H1 (cell line): ENCODE measurements around the gene NPR1. TPM values are rescaled to one million over a fixed set of nuclear protein-coding genes. Genes with fewer than 3 reads are reported as not detected.

ENCODE experiments used
- CTCF ChIA-PET: fragments of 300-600 bp; sonication (Branson Sonifier 250); formaldehyde crosslinking; loops from one replicate; lab custom pipeline; 2021; ENCODE audit not compliant: partially characterized antibody; lab: Charles Lee
- POLR2A ChIA-PET: fragments of 300-600 bp; sonication (Branson Sonifier 250); formaldehyde crosslinking; loops from one replicate; lab custom pipeline; 2021; ENCODE audit warnings: inconsistent platforms; ENCODE audit not compliant: partially characterized antibody; lab: Charles Lee
- DNase-seq, 2 experiments: peaks; one replicate each; pipeline versions ENCODE4 v3.0.0 to v3.0.0-alpha.2; 2010 to 2022; ENCODE audit warnings: low spot score in 2 of 2, low read depth in 1 of 2, mixed read lengths in 1 of 2
- FAIRE-seq: peaks from 2 replicates; lab custom pipeline; 2011; peaks lifted over from hg19 to GRCh38; lab: Jason Lieb, UNC
- H2AFZ ChIP-seq: 2 replicates; pipeline ENCODE4 v1.8.1; 2012; ENCODE audit warnings: low read length, inconsistent platforms
- H2AK5ac ChIP-seq: 2 replicates; pipeline ENCODE4 v1.6.1; 2013; ENCODE audit warnings: low read depth, low read length
- H2BK120ac ChIP-seq: replicated peaks from 2 replicates; pipeline ENCODE3; 2013; ENCODE audit warnings: low read depth, low read length, inconsistent platforms
- H2BK12ac ChIP-seq: 2 replicates; pipeline ENCODE4 v1.6.1; 2013; ENCODE audit warnings: low read depth, low read length
- H2BK15ac ChIP-seq: 2 replicates; pipeline ENCODE4 v1.6.1; 2013; ENCODE audit warnings: low read length
- H2BK20ac ChIP-seq: 2 replicates; pipeline ENCODE4 v1.6.1; 2013; ENCODE audit warnings: low read length
- H2BK5ac ChIP-seq: 2 replicates; pipeline ENCODE4 v1.6.1; 2013; ENCODE audit warnings: low read depth, low read length
- H3K14ac ChIP-seq: 2 replicates; pipeline ENCODE4 v1.6.1; 2013; ENCODE audit warnings: inconsistent platforms; ENCODE audit not compliant: insufficient read length
- H3K18ac ChIP-seq: 2 replicates; pipeline ENCODE4 v1.6.1; 2013; ENCODE audit warnings: low read length; ENCODE audit errors: extremely low read depth
- H3K23ac ChIP-seq: 2 replicates; pipeline ENCODE4 v1.6.1; 2013; ENCODE audit warnings: inconsistent platforms; ENCODE audit not compliant: insufficient read length
- H3K23me2 ChIP-seq: 2 replicates; pipeline ENCODE4 v1.6.1; 2013; ENCODE audit warnings: low read depth, low read length
- H3K27ac ChIP-seq: 2 replicates; pipeline ENCODE4 v1.6.1; 2011; ENCODE audit warnings: low read depth, low read length, inconsistent platforms
- H3K27me3 ChIP-seq, 4 experiments: replicated peaks in 1 of 4; 1 replicate in 1 of 4; 2 replicates in 3 of 4; pipeline versions ENCODE4 v1.6.1 to v1.8.1; 2011 to 2013; ENCODE audit warnings: low read length in 3 of 4, mild to moderate bottlenecking in 3 of 4, inconsistent platforms in 2 of 4, mixed read lengths in 2 of 4, moderate library complexity in 1 of 4; ENCODE audit not compliant: control insufficient read depth in 3 of 4, insufficient read depth in 3 of 4; ENCODE audit errors: extremely low read depth in 1 of 4
- H3K36me3 ChIP-seq, 4 experiments: 2 replicates each; pipeline versions ENCODE4 v1.6.1 to v1.8.1; 2011 to 2013; ENCODE audit warnings: mild to moderate bottlenecking in 4 of 4, low read length in 3 of 4, moderate library complexity in 2 of 4, control low read depth in 1 of 4, inconsistent platforms in 1 of 4; ENCODE audit not compliant: insufficient read depth in 4 of 4, control insufficient read depth in 2 of 4
- H3K4ac ChIP-seq: replicated peaks from 2 replicates; pipeline ENCODE3; 2013; ENCODE audit warnings: low read length, low read depth, mixed read lengths, inconsistent platforms; ENCODE audit not compliant: insufficient read length
- H3K4me1 ChIP-seq, 4 experiments: replicated peaks in 1 of 4; 1 replicate in 1 of 4; 2 replicates in 3 of 4; pipeline versions ENCODE4 v1.6.1 to v1.8.1; 2011 to 2013; ENCODE audit warnings: low read length in 3 of 4, inconsistent platforms in 2 of 4, mixed read lengths in 1 of 4; ENCODE audit not compliant: insufficient read depth in 4 of 4, control insufficient read depth in 3 of 4
- H3K4me2 ChIP-seq, 2 experiments: 2 replicates each; pipeline versions ENCODE4 v1.6.1 to v1.8.1; 2011 to 2013; ENCODE audit warnings: low read depth in 2 of 2, low read length in 2 of 2, control low read depth in 1 of 2, inconsistent platforms in 1 of 2, mild to moderate bottlenecking in 1 of 2; ENCODE audit not compliant: insufficient read depth in 1 of 2
- H3K4me3 ChIP-seq, 4 experiments: fragments of 200-600, 300-600 bp in 1 of 4; sonication (generic), shearing (Covaris generic), sonication (Bioruptor Twin) in 1 of 4; 2 replicates each; pipeline versions ENCODE4 v1.5.1 to v1.8.1; 2011 to 2016; ENCODE audit warnings: low read length in 4 of 4, low read depth in 3 of 4, control low read depth in 2 of 4, inconsistent platforms in 2 of 4, mild to moderate bottlenecking in 2 of 4, mixed read lengths in 1 of 4, moderate library complexity in 1 of 4; ENCODE audit not compliant: insufficient read depth in 2 of 4; ENCODE audit errors: extremely low read depth in 1 of 4
- H3K56ac ChIP-seq: replicated peaks from 2 replicates; pipeline ENCODE3; 2013; ENCODE audit warnings: low read depth, mild to moderate bottlenecking, mixed read lengths, low read length, inconsistent platforms; ENCODE audit not compliant: insufficient read length
- H3K79me1 ChIP-seq: 2 replicates; pipeline ENCODE4 v1.6.1; 2013; ENCODE audit warnings: low read depth, low read length, control low read depth
- H3K79me2 ChIP-seq, 2 experiments: 2 replicates each; pipeline versions ENCODE4 v1.6.1 to v1.8.1; 2012 to 2013; ENCODE audit warnings: low read length in 2 of 2, mild to moderate bottlenecking in 2 of 2, inconsistent platforms in 1 of 2; ENCODE audit not compliant: insufficient read depth in 2 of 2, control insufficient read depth in 1 of 2
- H3K9ac ChIP-seq, 4 experiments: replicated peaks in 1 of 4; 1 replicate in 1 of 4; 2 replicates in 3 of 4; pipeline versions ENCODE4 v1.6.1 to v1.8.1; 2011 to 2013; ENCODE audit warnings: low read depth in 3 of 4, low read length in 3 of 4, control low read depth in 2 of 4, mild to moderate bottlenecking in 2 of 4, moderate library complexity in 2 of 4, inconsistent platforms in 1 of 4; ENCODE audit errors: extremely low read depth in 1 of 4
- H3K9me3 ChIP-seq, 2 experiments: 2 replicates each; pipeline versions ENCODE4 v1.6.1 to v1.8.1; 2012 to 2013; ENCODE audit warnings: mild to moderate bottlenecking in 2 of 2, moderate library complexity in 2 of 2, control low read depth in 1 of 2, inconsistent platforms in 1 of 2, low read depth in 1 of 2, low read length in 1 of 2, mixed read lengths in 1 of 2; ENCODE audit not compliant: insufficient read depth in 2 of 2
- H4K20me1 ChIP-seq, 2 experiments: replicated peaks in 1 of 2; 2 replicates each; pipeline versions ENCODE3 to v1.8.1; 2011 to 2013; ENCODE audit warnings: inconsistent platforms in 2 of 2, low read length in 2 of 2, mild to moderate bottlenecking in 1 of 2; ENCODE audit not compliant: insufficient read depth in 2 of 2, control insufficient read depth in 1 of 2
- H4K5ac ChIP-seq: 2 replicates; pipeline ENCODE4 v1.6.1; 2013; ENCODE audit warnings: low read length, low read depth, mixed read lengths, inconsistent platforms; ENCODE audit not compliant: insufficient read length
- H4K8ac ChIP-seq: 2 replicates; pipeline ENCODE4 v1.8.0; 2013; ENCODE audit warnings: mild to moderate bottlenecking, moderate library complexity, low read length, inconsistent platforms; ENCODE audit not compliant: insufficient read depth; ENCODE audit errors: extremely low read depth
- H4K91ac ChIP-seq: replicated peaks from 2 replicates; pipeline ENCODE3; 2013; ENCODE audit warnings: low read length, mixed read lengths, inconsistent platforms; ENCODE audit not compliant: insufficient read length
- ATF2 ChIP-seq: IDR thresholded peaks from 2 replicates; pipeline ENCODE4 v1.6.1; 2012; ENCODE audit warnings: low read length, inconsistent platforms
- JUND ChIP-seq: IDR thresholded peaks from 2 replicates; pipeline ENCODE4 v1.6.1; 2011; ENCODE audit warnings: mild to moderate bottlenecking, improper control_type of control experiment, low read length
- NRF1 ChIP-seq: IDR thresholded peaks from 2 replicates; pipeline ENCODE4 v1.6.1; 2011; ENCODE audit warnings: mild to moderate bottlenecking, low read depth, low read length, improper control_type of control experiment
- SIRT6 ChIP-seq: IDR thresholded peaks from one replicate; pipeline ENCODE4 v1.7.1; 2012; ENCODE audit warnings: low read length, inconsistent platforms
- SRF ChIP-seq: IDR thresholded peaks from 2 replicates; pipeline ENCODE4 v1.6.1; 2011; ENCODE audit warnings: mild to moderate bottlenecking, low read depth, low read length, moderate library complexity
- WGBS, 2 experiments: shearing (Covaris generic) in 1 of 2; methylation state at CpG; one replicate each; pipeline versions ENCODE4 v1.1.6 to v1.1.7; 2013 to 2015; ENCODE audit warnings: low lambda C conversion rate in 2 of 2, mixed read lengths in 2 of 2, inconsistent platforms in 1 of 2, low coverage in 1 of 2, missing lambda C conversion rate in 1 of 2; ENCODE audit not compliant: insufficient replicate concordance in 2 of 2, insufficient coverage in 1 of 2, insufficient read length in 1 of 2; ENCODE audit errors: extremely low coverage in 1 of 2, missing lambda C conversion rate in 1 of 2; 5-methylcytosine and 5-hydroxymethylcytosine counted together
- polyA plus RNA-seq, 7 experiments: library from polyadenylated mRNA; depleted of rRNA in 3 of 7; stranded (reverse) in 5 of 7; unstranded in 2 of 7; fragments of >200 nt in 5 of 7; fragments of 200-250 nt in 2 of 7; gene quantifications; 1 replicate in 5 of 7; 2 replicates in 1 of 7; 4 replicates in 1 of 7; pipeline versions ENCODE4 v1.2.1 to v1.2.3, GENCODE V29; 2011 to 2013; ENCODE audit warnings: missing spikeins in 2 of 7, mixed read lengths in 2 of 7
- total RNA-seq: library from RNA; stranded (reverse); fragmentation: NEBNext Ultra II Directional; extraction: Animal tissue kit (Norgen Biotek cat#: 25700); gene quantifications from 2 replicates; pipeline ENCODE4 v1.2.1, GENCODE V29; 2021

Gene NPR1
- total and polyA plus RNA-seq, 2 of the 8 experiments (the other 6 are each of a cell fraction or from before 2014, with no cell fraction given): 11.7 to 13.2 TPM

- CTCF ChIA-PET: interaction anchor here (0.6 to 10.2 kb wide), 5 partner anchors 15 to 121 kb away, joined by 3 to 115 read pairs (median 63); partner anchors contain the start of genes S100A14 and S100A6
Measured at GRCh38 chr1:153631047-153632022, 47.2 kb upstream of the NPR1 start.

More at GRCh38 chr1:153631047-153632022, 47.2 kb upstream of the NPR1 start:
- Histone ChIP-seq H3K18ac (no peak overlapping the region), H3K79me2 (peaks cover 0 to 20% of the 10 kb centered on the region in 2 experiments; a peak in 3 of 4 replicates), H4K8ac (no peak overlapping the region), H4K91ac (no peak overlapping the region), H3K23ac (no peak overlapping the region), H2BK12ac (no peak overlapping the region), H2AFZ (no peak overlapping the region), H2AK5ac (no peak overlapping the region), H3K9me3 (no peaks in the 10 kb centered on the region), H3K4me1 (peaks cover 0 to 15% (median 10%) of the 10 kb centered on the region in 4 experiments; a peak in 6 of 7 replicates), H2BK120ac (no peak overlapping the region), H3K56ac (no peak overlapping the region), H3K27me3 (no peaks in the 10 kb centered on the region), H3K36me3 (peaks cover 1 to 6% (median 4%) of the 10 kb centered on the region in 4 experiments; a peak in 7 of 8 replicates), H2BK20ac (no peak overlapping the region), H3K27ac (no peak overlapping the region), H3K14ac (no peak overlapping the region), H3K4ac (no peak overlapping the region), H4K5ac (no peak overlapping the region), H2BK5ac (no peak overlapping the region), H4K20me1 (no peaks in the 10 kb centered on the region), H3K9ac (no peak overlapping the region), H3K4me3 (no peak overlapping the region), H3K23me2 (peaks cover 7% of the 10 kb centered on the region), H3K4me2 (no peak overlapping the region), H3K79me1 (no peaks in the 10 kb centered on the region), H2BK15ac (0 out of 2 replicates have a peak overlapping the region, but pooled peaks have one; percentile 1)
- no peak for FAIRE-seq
- POLR2A ChIA-PET: interaction anchor here (0.7 to 15.6 kb wide), 8 partner anchors 12 to 359 kb away, joined by 3 to 261 read pairs (median 3); partner anchors contain the start of genes RPS27, S100A14 and S100A16
- no peak for TF ChIP-seq NRF1
- no peak for TF ChIP-seq SRF
- TF ChIP-seq JUND: no peak
- TF ChIP-seq SIRT6: no peak
- TF ChIP-seq ATF2: no peak
- WGBS, 2 experiments: 95% methylated on average over 8 of the region's 10 CpGs; no CpG with 5 or more reads in 1 of the 2 experiments
- DNase-seq: no peak
